Epidermal melanocyte (primary cell): ENCODE results near the gene NOS3.
A peak's percentile ranks its signal among the peaks of the same experiment; 100 is the strongest.
"Not testable (repeated sequence)": the region's sequence is repeated elsewhere in the genome, so short reads cannot be mapped to it uniquely, and the experiment has no call there.

ENCODE experiments used
- DNase-seq: peaks from one replicate; pipeline ENCODE4 v3.0.0; 2011; ENCODE audit warnings: low spot score; ENCODE audit not compliant: insufficient read length

NOS3 gene

DNA sequence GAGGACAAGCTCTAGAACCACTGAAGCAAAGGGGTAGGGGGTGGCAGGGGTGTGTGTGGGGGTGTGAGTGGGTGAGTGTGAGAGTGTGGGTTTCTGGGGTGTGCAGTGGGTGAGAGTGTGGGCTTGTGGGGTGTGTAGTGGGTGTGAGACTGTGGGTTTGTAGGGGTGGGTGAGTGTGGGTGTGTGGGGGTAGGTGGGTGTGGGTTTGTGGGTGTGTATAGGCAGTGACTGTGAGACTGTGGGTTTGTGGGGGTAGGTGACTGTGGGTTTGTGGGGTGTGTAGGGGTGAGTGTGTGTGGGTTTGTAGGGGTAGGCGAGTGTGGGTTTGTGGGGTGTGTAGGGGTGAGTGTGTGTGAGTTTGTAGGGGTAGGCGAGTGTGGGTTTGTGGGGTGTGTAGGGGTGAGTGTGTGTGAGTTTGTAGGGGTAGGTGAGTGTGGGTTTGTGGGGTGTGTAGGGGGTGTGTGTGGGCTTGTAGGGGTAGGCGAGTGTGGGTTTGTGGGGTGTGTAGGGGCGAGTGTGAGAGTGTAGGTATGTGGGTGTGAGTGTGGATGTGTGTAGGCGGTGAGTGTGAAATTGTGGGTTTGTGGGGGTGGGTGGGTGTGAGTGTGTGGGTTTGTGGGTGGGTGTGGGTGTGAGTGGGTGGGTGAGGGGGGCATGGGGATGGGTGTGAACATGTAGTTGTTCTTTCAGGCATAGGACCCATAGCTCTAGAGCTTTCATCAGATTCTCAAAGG, 8.8 kb downstream of the NOS3 start:
- no peak for DNase-seq

DNA sequence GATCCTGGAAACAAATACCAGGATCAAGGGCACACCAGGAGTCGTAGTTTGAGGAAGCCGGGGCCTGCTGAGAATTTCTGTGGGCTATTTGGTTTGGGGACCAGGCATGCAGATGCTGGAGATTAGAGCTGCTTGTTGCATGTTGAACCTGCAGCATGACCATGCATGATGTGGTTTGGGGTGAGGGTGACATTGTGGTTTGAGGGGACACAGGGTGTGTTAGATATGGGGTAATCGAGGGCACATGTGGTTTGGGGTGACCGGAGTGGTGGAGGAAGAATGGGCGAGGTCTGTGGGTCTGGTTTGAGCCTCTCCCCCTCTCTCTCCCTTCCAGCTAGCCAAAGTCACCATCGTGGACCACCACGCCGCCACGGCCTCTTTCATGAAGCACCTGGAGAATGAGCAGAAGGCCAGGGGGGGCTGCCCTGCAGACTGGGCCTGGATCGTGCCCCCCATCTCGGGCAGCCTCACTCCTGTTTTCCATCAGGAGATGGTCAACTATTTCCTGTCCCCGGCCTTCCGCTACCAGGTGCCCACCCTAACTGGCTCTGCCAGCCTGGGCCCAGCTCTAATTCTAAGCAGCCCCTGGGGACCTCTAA, 10.2 kb downstream of the NOS3 start:
- no peak for DNase-seq

DNA sequence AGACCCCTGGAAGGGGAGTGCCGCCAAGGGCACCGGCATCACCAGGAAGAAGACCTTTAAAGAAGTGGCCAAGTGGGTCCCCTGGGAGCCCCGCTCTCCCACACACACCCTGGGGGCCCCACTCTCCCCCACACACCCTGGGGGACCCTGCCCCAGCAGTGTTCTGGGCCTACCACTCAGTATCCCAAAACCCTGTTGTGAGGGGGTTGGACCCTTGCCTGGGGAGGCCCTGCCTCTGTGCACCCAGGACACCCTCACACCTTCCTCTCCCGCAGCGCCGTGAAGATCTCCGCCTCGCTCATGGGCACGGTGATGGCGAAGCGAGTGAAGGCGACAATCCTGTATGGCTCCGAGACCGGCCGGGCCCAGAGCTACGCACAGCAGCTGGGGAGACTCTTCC, 10.7 kb downstream of the NOS3 start:
- DNase-seq, result no peak

DNA sequence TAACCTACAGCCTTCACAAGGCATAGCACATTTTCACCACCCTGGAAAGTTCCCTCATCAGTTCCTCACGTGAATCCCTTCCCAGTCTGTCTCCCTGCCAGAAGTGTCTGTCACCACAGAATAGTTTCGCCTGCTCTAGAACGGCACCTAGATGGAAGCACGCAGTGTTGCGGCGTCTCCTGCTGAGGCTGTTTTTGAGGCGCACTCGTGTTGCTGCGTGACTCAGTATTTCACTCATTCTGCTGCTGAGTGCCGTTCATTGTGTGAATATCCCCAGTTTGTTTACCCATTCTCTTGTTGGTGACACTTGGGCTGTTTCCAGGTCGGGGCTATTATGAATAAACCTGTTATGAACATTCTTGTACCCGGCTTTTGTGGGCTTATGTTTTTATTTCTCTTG, 12.8 kb downstream of the NOS3 start:
- DNase-seq, result no peak

DNA sequence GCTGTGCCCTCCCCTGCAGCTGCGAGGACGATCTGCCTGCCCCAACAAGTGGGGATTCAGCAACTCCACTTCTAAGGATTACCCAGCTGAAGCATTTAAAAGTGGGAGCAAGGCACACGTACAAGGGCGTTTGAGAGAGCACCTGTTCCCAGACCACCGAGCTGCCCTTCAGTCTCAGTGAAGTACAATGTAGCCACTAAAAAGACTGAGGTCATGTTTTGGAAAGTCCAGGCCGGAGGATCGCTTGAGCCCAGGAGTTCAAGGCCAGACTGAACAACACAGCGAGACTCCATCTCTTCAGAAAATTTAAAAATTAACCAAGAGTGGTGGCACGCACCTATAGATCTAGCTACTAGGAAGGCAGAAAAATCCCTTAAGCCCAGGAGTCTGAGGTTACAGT, 14.7 kb downstream of the NOS3 start:
- DNase-seq, result no peak

DNA sequence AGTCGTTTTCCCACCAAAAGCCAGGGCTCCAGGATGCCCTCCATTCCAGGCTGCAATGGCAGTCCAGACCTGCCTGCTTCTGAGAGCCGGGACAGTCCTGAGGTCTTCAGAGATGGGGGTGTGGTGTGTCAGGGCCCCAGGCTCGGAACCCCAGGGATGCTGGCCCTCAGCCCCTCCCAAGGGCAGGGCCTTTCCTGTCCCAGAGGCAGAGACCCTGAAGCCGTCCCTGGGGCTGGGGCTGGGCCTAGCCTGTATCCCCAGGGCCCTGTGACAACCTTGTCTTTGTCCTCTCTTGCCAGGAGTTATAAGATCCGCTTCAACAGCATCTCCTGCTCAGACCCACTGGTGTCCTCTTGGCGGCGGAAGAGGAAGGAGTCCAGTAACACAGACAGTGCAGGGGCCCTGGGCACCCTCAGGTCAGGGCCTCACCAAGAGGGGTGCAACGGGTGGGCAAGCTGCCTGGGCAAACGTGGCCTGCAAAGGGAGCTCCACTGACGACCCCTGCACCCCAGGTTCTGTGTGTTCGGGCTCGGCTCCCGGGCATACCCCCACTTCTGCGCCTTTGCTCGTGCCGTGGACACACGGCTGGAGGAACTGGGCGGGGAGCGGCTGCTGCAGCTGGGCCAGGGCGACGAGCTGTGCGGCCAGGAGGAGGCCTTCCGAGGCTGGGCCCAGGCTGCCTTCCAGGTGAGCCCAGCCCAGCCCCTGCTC, 15.9 kb downstream of the NOS3 start:
- DNase-seq, result no peak

DNA sequence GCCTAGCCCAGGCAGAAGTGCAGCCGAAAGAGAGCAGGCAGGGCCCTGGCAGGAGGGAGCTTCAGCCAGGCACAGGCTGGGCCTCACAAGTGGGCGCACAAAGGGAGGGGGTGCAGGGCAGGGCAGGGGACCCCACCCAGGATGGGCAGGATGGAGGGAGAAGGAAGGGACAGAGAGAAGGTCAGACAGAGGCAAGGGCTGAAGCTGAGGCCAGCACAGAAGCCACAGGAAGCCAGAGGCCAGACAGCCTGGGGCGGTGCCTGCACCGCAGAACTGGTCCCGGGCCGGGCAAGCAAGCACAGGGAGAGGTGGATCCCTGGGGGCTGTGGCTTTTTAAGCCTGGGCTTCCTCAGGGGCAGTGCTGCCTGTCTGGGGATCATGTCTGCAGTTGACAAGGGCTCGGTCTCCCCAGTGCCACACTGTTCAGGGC, 16.7 kb downstream of the NOS3 start:
- DNase-seq, result no peak

DNA sequence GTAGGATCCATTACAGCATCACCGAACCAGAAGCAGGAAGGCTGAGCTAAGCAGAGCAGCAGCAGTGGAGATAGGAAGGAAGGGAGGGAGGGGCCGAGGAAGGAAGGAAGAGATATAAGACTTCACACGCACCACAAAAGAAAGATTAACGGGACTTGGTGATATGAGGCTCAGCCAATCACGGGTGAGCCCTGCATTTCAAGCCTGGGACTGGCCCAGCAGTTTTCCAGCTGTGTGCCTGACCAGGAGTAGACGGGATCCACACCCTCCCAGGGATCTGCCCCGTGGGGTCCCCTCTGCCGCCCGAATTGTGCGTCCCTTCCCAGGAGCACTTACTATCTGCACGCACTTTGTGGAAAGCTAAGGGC, 17.3 kb downstream of the NOS3 start:
- no peak for DNase-seq

DNA sequence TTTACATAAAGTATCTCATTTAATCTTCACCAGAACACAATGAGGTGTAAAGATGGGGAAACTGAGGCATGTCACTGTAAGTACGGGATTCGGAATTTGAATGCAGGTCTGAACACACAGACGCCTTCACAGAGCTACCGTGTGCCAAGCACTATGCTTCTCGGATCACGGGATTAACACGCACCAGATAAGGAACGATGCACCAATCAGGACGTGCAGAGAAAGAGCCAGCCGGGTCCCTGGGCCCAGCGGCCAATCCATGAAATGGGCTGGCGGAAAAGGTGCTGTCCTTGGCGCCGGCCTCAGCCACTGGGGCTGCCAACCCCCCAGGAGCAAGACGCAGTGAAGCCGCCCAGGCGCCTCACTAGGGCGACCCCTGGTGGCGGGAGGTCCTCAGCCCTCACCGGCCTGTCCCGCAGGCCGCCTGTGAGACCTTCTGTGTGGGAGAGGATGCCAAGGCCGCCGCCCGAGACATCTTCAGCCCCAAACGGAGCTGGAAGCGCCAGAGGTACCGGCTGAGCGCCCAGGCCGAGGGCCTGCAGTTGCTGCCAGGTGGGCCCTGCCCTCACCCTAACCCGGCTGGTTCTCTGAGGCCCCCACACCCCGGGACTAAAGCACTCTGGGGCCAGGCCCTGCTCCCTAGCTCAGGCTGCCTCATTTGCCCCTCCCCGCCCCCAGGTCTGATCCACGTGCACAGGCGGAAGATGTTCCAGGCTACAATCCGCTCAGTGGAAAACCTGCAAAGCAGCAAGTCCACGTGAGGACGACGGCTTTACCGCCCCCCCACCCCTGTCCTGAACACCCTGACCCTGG, 17.9 kb downstream of the NOS3 start:
- no peak for DNase-seq

DNA sequence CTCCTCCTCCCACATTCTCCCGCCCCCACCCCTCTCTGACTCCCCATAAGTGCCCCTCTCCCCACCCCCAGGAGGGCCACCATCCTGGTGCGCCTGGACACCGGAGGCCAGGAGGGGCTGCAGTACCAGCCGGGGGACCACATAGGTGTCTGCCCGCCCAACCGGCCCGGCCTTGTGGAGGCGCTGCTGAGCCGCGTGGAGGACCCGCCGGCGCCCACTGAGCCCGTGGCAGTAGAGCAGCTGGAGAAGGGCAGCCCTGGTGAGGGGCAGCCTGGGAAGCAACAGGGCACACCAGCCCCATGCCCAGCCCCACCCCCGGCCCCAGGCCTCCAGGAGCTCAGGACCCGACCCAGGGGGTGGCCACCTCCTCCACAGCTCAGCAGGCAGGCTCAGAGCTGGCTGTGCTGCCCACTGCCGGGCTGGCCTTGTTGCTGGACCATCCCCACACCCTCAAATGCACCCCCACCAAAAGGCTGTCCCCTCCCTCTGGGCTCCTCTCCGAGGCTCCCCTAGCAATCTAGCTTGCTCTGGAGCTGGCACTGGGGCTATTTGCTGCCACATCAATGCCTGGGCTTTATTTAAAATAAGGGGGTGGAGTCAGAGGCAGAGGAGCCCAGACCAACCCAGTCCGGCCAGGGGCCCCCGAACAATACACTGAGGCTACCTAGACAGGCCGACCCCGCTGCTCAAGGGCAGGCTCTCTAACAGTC, 18.7 kb downstream of the NOS3 start:
- no peak for DNase-seq

DNA sequence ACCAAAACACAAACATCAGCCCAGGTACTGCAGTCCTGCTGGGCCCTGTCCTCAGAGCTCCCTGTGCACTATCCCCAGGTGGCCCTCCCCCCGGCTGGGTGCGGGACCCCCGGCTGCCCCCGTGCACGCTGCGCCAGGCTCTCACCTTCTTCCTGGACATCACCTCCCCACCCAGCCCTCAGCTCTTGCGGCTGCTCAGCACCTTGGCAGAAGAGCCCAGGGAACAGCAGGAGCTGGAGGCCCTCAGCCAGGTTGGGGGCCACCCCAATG, 19.2 kb downstream of the NOS3 start:
- no peak for DNase-seq

DNA sequence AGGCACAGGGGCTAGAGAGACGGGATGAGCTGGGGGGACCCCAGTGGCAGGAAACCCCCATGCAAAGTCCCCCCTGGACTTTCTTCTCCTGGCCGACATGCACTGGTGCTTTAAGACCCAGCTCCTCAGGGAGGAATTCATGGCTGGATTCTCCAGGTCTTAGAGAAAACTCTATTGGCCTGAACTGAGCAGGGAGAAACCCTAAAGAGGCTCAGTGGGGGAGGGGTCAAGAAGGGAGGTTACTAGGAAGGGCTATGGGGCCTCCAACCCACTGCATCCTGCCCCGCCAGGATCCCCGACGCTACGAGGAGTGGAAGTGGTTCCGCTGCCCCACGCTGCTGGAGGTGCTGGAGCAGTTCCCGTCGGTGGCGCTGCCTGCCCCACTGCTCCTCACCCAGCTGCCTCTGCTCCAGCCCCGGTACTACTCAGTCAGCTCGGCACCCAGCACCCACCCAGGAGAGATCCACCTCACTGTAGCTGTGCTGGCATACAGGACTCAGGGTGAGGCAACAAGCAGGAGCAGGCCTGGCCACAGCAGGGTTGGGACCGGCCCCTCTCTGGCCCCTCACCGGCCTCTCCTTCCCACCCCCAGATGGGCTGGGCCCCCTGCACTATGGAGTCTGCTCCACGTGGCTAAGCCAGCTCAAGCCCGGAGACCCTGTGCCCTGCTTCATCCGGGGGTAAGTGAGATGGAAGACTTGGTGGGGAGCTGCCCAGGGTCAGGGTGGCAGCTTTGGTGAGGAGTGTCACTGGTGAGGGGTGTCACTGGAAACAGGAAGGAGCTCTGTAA, 19.7 kb downstream of the NOS3 start:
- no peak for DNase-seq

DNA sequence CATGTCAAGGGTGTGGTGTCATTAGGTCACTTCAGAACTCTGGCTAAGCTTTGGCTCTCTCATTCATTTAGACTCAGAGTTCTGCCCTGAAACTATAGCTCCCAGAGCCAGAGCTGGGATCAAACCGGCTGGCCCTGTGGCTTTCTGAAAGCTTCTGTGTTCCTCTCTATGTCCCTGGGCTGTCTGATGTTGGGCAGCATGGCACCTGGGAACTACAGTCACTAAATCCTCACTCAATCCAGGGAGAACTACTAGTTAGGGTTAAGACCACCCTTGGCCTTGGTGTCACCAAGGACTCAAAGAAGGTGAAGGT, 20.2 kb downstream of the NOS3 start:
- DNase-seq, result no peak

DNA sequence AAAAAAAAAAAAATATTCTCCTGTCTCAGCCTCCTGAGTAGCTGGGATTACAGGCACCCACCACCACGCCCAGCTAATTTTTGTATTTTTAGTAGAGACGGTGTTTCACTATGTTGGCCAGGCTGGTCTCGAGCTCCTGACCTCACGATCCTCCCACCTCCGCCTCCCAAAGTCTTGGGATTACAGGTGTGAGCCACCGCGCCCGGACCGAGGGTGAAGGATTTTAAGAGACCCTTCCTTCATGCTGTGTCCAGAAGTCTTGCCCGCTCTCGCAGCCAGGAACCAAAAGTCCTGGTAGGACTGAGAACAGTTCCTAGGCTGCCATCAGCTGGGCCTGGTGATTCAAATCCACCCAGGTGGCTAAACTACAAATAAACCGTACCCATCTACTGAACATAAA, 20.8 kb downstream of the NOS3 start:
- DNase-seq, result not testable (repeated sequence)

DNA sequence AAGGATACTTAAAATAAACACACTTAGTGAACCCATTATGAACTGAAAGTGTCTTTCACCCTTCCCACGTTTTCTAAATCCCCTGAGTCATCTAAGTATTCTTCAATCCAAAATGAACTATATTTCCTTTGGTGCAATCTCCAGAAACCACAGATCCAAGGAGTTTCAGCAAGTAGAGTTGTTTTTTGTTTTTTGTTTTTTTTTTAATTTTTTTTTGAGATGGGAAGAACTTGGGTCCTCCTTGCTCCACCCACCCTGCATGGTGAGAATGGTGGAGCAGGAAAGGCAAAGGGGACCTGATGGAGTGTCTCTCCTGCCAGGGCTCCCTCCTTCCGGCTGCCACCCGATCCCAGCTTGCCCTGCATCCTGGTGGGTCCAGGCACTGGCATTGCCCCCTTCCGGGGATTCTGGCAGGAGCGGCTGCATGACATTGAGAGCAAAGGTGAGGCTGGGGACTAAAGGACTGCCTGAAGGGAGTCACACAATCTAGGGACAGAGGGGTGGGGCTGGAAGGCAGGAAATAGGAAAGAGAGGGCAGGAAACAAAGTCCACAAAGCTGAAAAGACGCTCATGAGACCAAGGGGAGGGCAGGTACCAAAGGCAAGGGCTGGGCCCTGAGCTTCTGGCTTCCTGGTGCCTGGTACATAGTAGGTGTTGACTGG, 21.3 kb downstream of the NOS3 start:
- DNase-seq, result no peak

DNA sequence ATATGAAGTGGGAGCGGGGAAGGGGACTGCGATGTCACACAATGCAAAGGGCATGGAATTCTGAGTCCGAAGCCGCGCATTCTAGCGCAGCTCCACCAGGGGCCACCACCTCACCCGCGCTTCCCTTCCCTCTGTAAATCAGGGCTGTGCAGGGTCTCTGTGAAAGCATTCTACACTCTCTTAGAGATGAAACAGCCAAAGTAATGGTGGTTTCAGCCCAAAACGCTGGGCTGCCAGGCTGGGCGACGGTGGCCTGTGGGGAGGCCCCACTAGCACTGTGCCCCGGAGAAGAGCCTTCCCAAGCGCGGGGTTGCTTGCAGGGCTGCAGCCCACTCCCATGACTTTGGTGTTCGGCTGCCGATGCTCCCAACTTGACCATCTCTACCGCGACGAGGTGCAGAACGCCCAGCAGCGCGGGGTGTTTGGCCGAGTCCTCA, 22.1 kb downstream of the NOS3 start:
- DNase-seq, result peak; percentile 68

DNA sequence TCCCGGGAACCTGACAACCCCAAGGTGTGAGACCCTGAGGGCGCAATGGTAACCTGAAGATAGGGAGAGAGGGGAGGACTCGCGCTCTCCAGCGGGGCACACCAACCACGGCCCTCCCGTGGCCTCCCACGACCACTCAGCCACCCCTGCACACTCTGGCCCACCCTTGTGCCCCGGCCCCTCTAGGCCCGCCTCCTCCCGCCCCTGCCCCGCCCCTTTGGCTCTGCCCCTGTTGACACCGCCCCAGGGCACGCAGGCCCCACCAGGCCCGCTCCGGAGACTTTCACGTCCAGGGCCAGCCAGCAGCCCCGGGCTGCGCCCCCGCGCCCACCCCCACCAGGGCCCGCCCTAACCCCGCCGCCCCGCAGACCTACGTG, 22.5 kb downstream of the NOS3 start:
- DNase-seq, result no peak

DNA sequence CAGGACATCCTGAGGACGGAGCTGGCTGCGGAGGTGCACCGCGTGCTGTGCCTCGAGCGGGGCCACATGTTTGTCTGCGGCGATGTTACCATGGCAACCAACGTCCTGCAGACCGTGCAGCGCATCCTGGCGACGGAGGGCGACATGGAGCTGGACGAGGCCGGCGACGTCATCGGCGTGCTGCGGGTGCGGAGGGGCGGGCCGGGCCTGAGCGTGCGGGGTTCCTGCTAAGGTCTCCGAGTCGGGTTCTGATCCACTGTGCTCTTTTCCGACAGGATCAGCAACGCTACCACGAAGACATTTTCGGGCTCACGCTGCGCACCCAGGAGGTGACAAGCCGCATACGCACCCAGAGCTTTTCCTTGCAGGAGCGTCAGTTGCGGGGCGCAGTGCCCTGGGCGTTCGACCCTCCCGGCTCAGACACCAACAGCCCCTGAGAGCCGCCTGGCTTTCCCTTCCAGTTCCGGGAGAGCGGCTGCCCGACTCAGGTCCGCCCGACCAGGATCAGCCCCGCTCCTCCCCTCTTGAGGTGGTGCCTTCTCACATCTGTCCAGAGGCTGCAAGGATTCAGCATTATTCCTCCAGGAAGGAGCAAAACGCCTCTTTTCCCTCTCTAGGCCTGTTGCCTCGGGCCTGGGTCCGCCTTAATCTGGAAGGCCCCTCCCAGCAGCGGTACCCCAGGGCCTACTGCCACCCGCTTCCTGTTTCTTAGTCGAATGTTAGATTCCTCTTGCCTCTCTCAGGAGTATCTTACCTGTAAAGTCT, 23.1 kb downstream of the NOS3 start:
- DNase-seq, result peak; percentile 57

DNA sequence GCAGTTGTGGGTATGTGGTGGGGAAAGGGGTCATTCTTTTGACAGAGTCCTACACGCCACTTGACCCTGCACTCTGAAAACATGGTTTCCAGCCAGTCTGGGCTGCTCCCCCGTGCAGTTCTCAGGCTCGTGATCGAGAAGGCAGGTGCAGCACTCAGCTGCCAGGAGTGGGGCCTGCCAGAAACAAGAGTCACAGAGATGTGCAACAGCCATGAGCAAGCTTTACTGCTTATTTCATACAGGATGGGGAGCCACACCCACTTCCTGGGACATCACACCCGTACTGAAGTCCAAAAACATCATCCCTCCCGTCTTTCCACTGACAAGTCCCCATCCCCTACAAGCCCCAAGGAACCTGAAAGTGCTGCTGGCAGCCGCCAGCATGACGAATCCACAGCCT, 24.1 kb downstream of the NOS3 start:
- DNase-seq, result no peak

DNA sequence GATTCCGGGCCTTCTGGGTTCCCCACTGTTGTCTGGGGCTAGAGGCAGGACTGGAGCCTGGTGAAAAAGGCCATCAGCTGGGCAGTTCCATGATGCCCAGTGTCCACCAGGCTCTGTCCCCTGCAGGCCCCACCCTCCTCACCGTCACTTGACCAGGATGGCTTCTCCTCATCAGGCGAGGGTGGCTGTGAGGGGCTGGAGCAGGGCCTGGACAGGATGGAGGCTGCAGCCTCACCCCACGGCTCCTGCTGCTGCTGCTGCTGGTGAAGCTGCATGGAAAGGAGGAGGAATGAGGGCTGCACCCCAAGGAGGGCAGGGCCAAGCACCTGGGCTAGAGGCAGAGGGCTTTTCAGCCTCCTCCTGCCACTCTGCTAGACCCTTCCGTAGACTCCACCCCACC, 25.1 kb downstream of the NOS3 start:
- DNase-seq, result no peak
